Measurements from ENCODE around the gene KIF3A. TPM values are rescaled to one million over a fixed set of nuclear protein-coding genes. Genes with fewer than 3 reads are reported as not detected.
A peak's percentile ranks its signal among the peaks of the same experiment; 100 is the strongest.

The KIF3A gene
- 2.9 and 3.6 TPM in 2 replicates for total RNA-seq (2014; rRNA removed; shearing (Covaris generic))
- 3.5 and 4.9 TPM in 2 replicates for polyA plus RNA-seq (2015; cell fraction: cytosol; rRNA removed)
- 11.4 and 18.1 TPM in 2 replicates for polyA plus RNA-seq (2015; cell fraction: nucleus; rRNA removed)

- DNase-seq (ENCODE audit: low read depth), result peak; percentile 94
Measured at GRCh38 chr5:132736853-132737833, at the start of gene KIF3A. Gene KIF3A (minus strand): TSS chr5:132737546. CDS start chr5:132737419, 127 bp downstream.

DNA sequence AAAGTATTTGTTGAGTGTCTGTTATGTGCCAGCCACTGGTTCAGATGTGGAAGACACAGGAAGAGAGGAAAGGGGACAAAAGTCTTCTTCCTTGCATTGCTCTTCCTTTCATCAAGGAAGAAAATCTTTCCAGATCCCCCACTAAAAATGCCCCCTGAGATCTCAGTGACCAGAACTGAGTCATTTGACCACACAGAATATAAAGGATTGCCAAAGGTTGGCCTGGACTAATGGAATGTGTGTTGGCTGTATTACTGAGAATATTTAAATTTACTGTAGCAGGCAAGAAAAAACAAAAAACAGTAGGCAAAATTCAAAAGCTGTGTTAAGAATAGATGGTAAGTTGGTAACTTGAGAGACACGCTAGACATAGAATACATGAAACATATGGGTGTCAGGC, 49.7 kb upstream of the KIF3A start:
- DNase-seq (ENCODE audit: low read depth), result peak; percentile 36

- DNase-seq (ENCODE audit: low read depth), result no peak
Measured at GRCh38 chr5:132785864-132786263, 48.5 kb upstream of the KIF3A start.

GRCh38 chr5:132785365-132785764, 48.0 kb upstream of the KIF3A start:
- no peak for DNase-seq (ENCODE audit: low read depth)

GRCh38 chr5:132782101-132782500, 44.8 kb upstream of the KIF3A start:
- DNase-seq (ENCODE audit: low read depth), result peak; percentile 77

- DNase-seq (ENCODE audit: low read depth), result no peak
Measured at GRCh38 chr5:132781029-132781428, 43.7 kb upstream of the KIF3A start.

GRCh38 chr5:132780577-132780976, 43.2 kb upstream of the KIF3A start:
- no peak for DNase-seq (ENCODE audit: low read depth)

DNA sequence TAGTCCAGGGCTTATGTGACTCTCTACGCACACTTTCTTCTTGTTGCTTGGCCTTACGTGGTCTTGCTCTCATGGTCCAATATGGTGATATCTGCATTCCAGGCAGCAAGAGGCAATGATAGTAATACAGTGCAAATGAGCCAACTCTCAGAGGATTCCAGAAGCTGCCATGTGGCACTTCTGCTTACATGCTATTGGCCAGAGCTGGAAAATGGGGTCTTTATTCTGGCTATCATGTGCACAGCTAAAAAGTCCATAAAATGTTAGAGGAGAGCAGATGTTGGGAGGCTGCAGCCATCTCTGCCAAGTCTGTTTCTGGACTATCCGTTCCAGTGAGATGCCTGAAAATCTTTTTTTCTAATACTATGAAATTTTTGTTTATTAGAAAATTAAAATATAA, 42.6 kb upstream of the KIF3A start:
- DNase-seq (ENCODE audit: low read depth), result no peak

- no peak for DNase-seq (ENCODE audit: low read depth)
Measured at GRCh38 chr5:132778856-132779255, 41.5 kb upstream of the KIF3A start.

GRCh38 chr5:132778129-132778528, 40.8 kb upstream of the KIF3A start:
- DNase-seq (ENCODE audit: low read depth), result no peak

- DNase-seq (ENCODE audit: low read depth), result no peak
Measured at GRCh38 chr5:132777209-132778069, 40.1 kb upstream of the KIF3A start, which contains the start of gene SEPTIN8. Gene SEPTIN8 (minus strand): TSS chr5:132777239. CDS start chr5:132777137, 102 bp downstream.

GRCh38 chr5:132776938-132777208, 39.5 kb upstream of the KIF3A start:
- no peak for DNase-seq (ENCODE audit: low read depth)

DNA sequence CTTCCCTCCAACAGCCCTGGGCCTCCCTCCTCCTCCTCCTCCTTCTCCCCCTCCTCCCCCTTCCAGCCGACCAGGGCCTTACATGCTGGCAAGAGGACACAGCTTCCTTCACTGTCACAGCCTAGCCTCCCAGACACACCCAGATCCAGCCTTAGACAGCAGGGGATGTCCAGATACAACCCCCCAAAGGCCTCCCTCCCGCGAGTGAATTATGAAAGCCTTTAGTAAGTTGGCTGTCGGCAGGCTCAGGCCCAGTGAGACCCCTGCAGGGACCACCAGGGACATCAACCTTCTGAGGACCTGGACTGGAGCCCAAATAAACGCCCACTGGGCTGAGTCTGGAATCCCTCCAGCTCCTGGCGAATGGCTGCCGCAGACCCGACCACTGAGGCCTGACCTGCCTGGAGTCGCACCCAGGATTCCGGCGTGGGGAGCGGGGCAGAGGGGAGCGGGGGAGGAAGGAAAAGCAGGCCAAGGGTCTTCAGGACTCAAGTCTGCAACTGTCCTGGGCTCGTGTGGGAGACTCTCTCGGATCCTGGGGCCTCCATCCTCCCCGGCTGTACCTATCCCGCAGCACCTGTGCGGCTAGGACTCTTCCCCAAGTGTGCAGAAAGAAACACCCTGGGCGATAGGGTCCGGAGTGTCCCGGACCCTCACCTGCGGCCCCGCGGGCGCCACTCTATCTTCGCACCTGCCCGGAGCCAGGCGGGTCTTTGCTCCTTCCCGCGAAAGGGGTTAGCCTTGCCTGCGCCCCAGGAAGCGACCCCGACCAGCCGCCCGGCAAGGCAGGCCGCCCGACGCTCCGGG, 39.0 kb upstream of the KIF3A start:
- DNase-seq (ENCODE audit: low read depth), result peak; percentile 47

GRCh38 chr5:132775476-132775961, 38.2 kb upstream of the KIF3A start:
- DNase-seq (ENCODE audit: low read depth), result no peak

DNA sequence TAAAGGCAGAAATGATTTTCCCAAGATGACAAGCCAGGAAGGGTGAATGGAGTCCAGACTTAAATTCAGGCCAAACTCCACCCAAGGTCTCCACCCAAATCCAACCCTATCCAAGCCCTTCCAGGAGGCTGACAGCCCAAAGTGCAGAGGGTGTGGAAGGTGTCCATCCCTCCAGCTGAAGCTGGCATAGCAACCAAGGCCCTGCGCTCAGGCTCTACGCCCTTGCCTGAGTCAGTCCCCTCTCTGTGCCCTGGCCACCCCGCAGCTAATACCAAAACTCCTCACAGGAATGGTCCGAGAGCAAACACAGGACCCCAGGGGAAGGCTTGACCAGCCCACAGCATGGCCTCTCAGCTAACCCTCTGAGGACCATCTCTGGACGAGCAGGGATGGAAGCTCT, 37.5 kb upstream of the KIF3A start:
- DNase-seq (ENCODE audit: low read depth), result no peak

GRCh38 chr5:132774406-132774805, 37.1 kb upstream of the KIF3A start:
- no peak for DNase-seq (ENCODE audit: low read depth)

- no peak for DNase-seq (ENCODE audit: low read depth)
Measured at GRCh38 chr5:132773601-132774355, 36.4 kb upstream of the KIF3A start.

DNA sequence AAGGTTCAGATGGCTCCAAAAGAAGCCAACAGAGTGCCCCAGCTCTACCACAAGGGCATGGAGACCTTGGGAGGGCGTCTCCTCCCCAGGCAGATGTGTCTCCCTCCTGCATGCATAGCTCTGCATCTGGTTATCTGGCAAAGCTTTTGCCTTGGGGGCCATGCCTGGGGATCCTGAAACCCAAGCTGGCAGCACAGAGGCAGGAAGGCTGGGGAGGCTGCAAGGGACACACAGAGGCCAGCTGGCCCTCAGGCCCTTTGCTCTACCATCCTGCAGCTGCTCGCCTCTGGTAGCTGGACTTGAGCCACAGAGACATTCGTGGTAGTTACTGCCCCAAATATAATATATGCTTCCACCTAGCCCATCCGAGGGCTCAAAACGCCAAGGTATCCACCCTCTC, 35.8 kb upstream of the KIF3A start:
- no peak for DNase-seq (ENCODE audit: low read depth)

DNA sequence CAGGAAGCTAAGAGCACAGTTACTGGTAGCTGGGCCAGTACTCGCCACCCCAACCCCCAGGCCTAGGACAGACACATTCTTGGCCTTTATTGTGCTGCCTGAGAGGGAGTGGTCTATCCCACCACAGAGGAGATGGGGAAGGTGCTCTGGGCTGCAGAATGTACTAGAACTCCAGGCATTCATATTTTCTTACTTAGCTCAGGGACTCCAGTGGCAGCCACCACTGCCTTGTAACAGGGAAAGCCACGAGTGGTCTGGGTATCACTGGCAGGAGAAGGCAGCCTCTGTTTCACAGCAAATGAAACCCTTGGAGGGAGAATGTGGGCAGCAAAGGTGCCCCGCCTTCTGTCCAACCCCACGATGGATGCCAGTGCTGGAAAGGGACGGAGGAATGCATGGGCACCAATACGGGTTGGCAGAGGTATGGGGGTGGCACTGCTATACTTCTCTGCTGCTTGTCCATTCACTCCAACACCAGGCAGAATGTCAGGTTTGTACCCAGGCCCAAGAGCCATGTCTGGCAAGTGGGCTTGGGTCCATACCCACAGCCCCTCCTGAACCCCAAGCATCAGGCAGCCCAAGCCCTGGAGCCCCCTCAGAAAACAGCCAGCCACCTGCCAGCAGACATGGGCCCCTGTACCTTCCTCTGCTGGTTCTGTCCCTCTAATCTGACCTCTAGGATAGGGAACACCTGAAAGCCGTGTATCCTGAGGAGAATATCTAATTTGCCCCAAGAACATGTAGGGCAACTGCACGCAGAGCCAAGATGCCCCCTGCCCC, 35.1 kb upstream of the KIF3A start:
- DNase-seq (ENCODE audit: low read depth), result no peak
